Suprapubic skin (tissue), 4 donors: ENCODE data around the gene HECW1. TPM values are rescaled to one million over a fixed set of nuclear protein-coding genes. Genes with fewer than 3 reads are reported as not detected.

ENCODE experiments used
- DNase-seq, 2 donors: peaks; one replicate each; pipeline ENCODE4 v3.0.0-alpha.2; 2019; ENCODE audit warnings: low spot score in 2 of 2
- H3K27ac ChIP-seq: fragments of 200-600 bp; sonication (generic); one replicate; pipeline ENCODE4 v1.5.1; 2019
- H3K27me3 ChIP-seq: fragments of 200-600 bp; sonication (generic); one replicate; pipeline ENCODE4 v1.5.1; 2019
- H3K36me3 ChIP-seq: fragments of 200-600 bp; sonication (generic); one replicate; pipeline ENCODE4 v1.5.1; 2019
- H3K4me1 ChIP-seq: fragments of 200-600 bp; sonication (generic); one replicate; pipeline ENCODE4 v1.5.1; 2019
- H3K4me3 ChIP-seq: fragments of 200-600 bp; sonication (generic); one replicate; pipeline ENCODE4 v1.5.1; 2019; ENCODE audit warnings: mild to moderate bottlenecking
- H3K9me3 ChIP-seq: fragments of 200-600 bp; sonication (generic); one replicate; pipeline ENCODE4 v1.5.1; 2019
- CTCF ChIP-seq, 2 donors: fragments of 200-600 bp in 1 of 2; fragments of 450-650 bp in 1 of 2; sonication (generic) in 1 of 2; IDR thresholded peaks; one replicate each; pipeline ENCODE4 v1.5.1; 2016 to 2019; ENCODE audit warnings: antibody characterized with exemption in 2 of 2, mild to moderate bottlenecking in 1 of 2, moderate library complexity in 1 of 2
- EP300 ChIP-seq: sonication (generic); formaldehyde crosslinking; IDR thresholded peaks from one replicate; pipeline ENCODE4 v1.6.1; 2017; ENCODE audit warnings: antibody characterized with exemption
- POLR2A ChIP-seq, 2 donors: fragments of 450-650 bp; IDR thresholded peaks; one replicate each; pipeline ENCODE4 v1.6.1; 2017; ENCODE audit warnings: antibody characterized with exemption in 2 of 2, mild to moderate bottlenecking in 2 of 2, moderate library complexity in 2 of 2
- POLR2AphosphoS5 ChIP-seq, 3 donors: sonication (generic); formaldehyde crosslinking; IDR thresholded peaks; one replicate each; pipeline ENCODE4 v1.6.1; 2017; ENCODE audit warnings: antibody characterized with exemption in 3 of 3
- WGBS: methylation state at CpG from one replicate; pipeline ENCODE4 v1.1.5; 2018; 5-methylcytosine and 5-hydroxymethylcytosine counted together
- total RNA-seq, 4 donors: library from RNA; depleted of rRNA; stranded (reverse); fragments of >200 nt; gene quantifications; one replicate each; pipeline ENCODE4 v1.1.0, GENCODE V29; 2016

HECW1 gene
- total RNA-seq, 4 donors from 2014 or later: 0.17 to 0.73 (median 0.32) TPM; not detected in 1

GRCh38 chr7:43602256-43602655 is 489.8 kb downstream of the HECW1 start:
- no peak for DNase-seq

GRCh38 chr7:43604251-43604650 is 491.8 kb downstream of the HECW1 start:
- Histone ChIP-seq H3K36me3 (peaks cover 9% of the 10 kb centered on the region), H3K4me1 (peaks cover 13% of the 10 kb centered on the region), H3K27me3 (no peaks in the 10 kb centered on the region), H3K27ac (no peak overlapping the region), H3K4me3 (no peak overlapping the region), H3K9me3 (no peaks in the 10 kb centered on the region)
- no peak for DNase-seq
- TF ChIP-seq POLR2AphosphoS5 (IDR thresholded peaks at IDR 0.05) (no peak), EP300 (no peak), POLR2A (IDR thresholded peaks at IDR 0.05) (no peak), CTCF (IDR thresholded peaks at IDR 0.05) (no peak)
- 93% methylated on average over 1 of the region's 1 CpG for WGBS

More at GRCh38 chr7:43602256-43602655, 489.8 kb downstream of the HECW1 start:
- H3K27ac ChIP-seq: no peak overlapping the region
- peaks cover 11% of the 10 kb centered on the region for H3K36me3 ChIP-seq
- H3K4me3 ChIP-seq: no peak overlapping the region
- WGBS: 49% methylated on average over 1 of the region's 1 CpG
- H3K9me3 ChIP-seq: no peaks in the 10 kb centered on the region
- no peaks in the 10 kb centered on the region for H3K27me3 ChIP-seq
- H3K4me1 ChIP-seq: peaks cover 13% of the 10 kb centered on the region
- TF ChIP-seq CTCF (IDR thresholded peaks at IDR 0.05) (no peak), POLR2AphosphoS5 (IDR thresholded peaks at IDR 0.05) (no peak)

- no peak for DNase-seq
- 93% methylated on average over 2 of the region's 2 CpGs for WGBS
- Histone ChIP-seq H3K4me3 (no peak overlapping the region), H3K36me3 (peaks cover 9% of the 10 kb centered on the region), H3K4me1 (peaks cover 25% of the 10 kb centered on the region), H3K27ac (no peak overlapping the region), H3K27me3 (no peaks in the 10 kb centered on the region), H3K9me3 (no peaks in the 10 kb centered on the region)
- TF ChIP-seq POLR2AphosphoS5 (IDR thresholded peaks at IDR 0.05) (no peak), EP300 (no peak), CTCF (IDR thresholded peaks at IDR 0.05) (no peak), POLR2A (IDR thresholded peaks at IDR 0.05) (no peak)
Measured at GRCh38 chr7:43609097-43609496, 496.6 kb downstream of the HECW1 start.

GRCh38 chr7:43612128-43612527 is 499.7 kb downstream of the HECW1 start:
- Histone ChIP-seq H3K27ac (peak overlapping the region; percentile 27), H3K9me3 (no peaks in the 10 kb centered on the region), H3K4me3 (no peak overlapping the region), H3K4me1 (peaks cover 25% of the 10 kb centered on the region), H3K27me3 (no peaks in the 10 kb centered on the region), H3K36me3 (peaks cover 9% of the 10 kb centered on the region)
- DNase-seq: no peak
- TF ChIP-seq POLR2AphosphoS5 (IDR thresholded peaks at IDR 0.05) (no peak), CTCF (IDR thresholded peaks at IDR 0.05) (no peak), POLR2A (IDR thresholded peaks at IDR 0.05) (no peak), EP300 (no peak)
- 72% methylated on average over 5 of the region's 5 CpGs for WGBS

GRCh38 chr7:43612599-43613589 is 500.4 kb downstream of the HECW1 start:
- peaks cover 9% of the 10 kb centered on the region for H3K36me3 ChIP-seq
- H3K9me3 ChIP-seq: no peaks in the 10 kb centered on the region
- H3K27ac ChIP-seq: peak overlapping the region; percentile 38
- H3K4me3 ChIP-seq: no peak overlapping the region
- peaks cover 25% of the 10 kb centered on the region for H3K4me1 ChIP-seq
- 20% methylated on average over 3 of the region's 3 CpGs for WGBS
- no peak for DNase-seq
- TF ChIP-seq POLR2AphosphoS5 (IDR thresholded peaks at IDR 0.05) (no peak), POLR2A (IDR thresholded peaks at IDR 0.05) (no peak), EP300 (no peak), CTCF (IDR thresholded peaks at IDR 0.05) (no peak)
- H3K27me3 ChIP-seq: no peaks in the 10 kb centered on the region
